Loucy (cell line): ENCODE measurements around the gene NUTF2.

ENCODE experiments used
- EZH2phosphoT487 ChIP-seq: fragments of 200-600 bp; IDR thresholded peaks from 2 replicates; pipeline ENCODE4 v1.6.1; 2018; ENCODE audit warnings: antibody characterized with exemption, mild to moderate bottlenecking, moderate library complexity, borderline replicate concordance
- TF ChIP-seq, protein P1 (sequence below): fragments of 200-600 bp; sonication (generic); conservative IDR thresholded peaks from 2 replicates; pipeline ENCODE4 v1.5.1; 2014; ENCODE audit warnings: mild to moderate bottlenecking, antibody characterized with exemption, low read length

DNA sequence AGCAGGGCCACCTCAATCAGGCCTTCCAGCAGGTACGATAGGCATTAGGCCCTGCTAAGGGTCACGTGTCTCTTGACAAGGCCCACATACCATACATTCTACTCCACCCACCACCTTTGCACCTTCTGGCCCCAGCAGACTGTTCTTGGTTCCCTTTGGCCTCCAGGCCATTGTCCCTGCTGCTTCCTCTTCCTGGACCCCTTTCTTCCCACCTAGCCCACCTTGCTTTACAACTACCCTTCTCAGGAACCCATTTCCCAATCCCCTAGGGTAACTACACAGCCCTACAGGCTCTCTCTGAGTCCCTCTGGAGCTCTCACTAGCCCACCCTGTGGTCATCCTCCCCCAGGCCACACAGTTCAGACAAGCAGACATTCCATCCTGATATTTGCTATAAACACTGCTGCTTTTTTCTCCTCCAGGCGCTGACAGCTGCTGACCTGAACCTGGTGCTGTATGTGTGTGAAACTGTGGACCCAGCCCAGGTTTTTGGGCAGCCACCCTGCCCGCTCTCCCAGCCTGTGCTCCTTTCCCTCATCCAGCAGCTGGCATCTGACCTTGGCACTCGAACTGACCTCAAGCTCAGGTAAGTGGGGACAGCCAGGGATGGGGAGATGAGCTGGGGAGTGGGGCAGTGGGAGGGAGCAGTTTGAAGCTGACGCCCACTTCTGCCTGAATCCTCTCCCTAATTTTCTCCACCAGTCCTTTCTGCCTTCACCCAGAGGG is 36.6 kb downstream of the NUTF2 start:
- TF ChIP-seq, protein P1, sequence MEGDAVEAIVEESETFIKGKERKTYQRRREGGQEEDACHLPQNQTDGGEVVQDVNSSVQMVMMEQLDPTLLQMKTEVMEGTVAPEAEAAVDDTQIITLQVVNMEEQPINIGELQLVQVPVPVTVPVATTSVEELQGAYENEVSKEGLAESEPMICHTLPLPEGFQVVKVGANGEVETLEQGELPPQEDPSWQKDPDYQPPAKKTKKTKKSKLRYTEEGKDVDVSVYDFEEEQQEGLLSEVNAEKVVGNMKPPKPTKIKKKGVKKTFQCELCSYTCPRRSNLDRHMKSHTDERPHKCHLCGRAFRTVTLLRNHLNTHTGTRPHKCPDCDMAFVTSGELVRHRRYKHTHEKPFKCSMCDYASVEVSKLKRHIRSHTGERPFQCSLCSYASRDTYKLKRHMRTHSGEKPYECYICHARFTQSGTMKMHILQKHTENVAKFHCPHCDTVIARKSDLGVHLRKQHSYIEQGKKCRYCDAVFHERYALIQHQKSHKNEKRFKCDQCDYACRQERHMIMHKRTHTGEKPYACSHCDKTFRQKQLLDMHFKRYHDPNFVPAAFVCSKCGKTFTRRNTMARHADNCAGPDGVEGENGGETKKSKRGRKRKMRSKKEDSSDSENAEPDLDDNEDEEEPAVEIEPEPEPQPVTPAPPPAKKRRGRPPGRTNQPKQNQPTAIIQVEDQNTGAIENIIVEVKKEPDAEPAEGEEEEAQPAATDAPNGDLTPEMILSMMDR, result no peak
- no peak for TF ChIP-seq EZH2phosphoT487
